Type B pancreatic cell (in vitro differentiated cells): ENCODE results near the gene USP19. TPM values are rescaled to one million over a fixed set of nuclear protein-coding genes. Genes with fewer than 3 reads are reported as not detected.

Experiments
- DNase-seq: peaks from one replicate; pipeline ENCODE4 v3.0.0; 2021; ENCODE audit warnings: mixed read lengths; ENCODE audit not compliant: unreplicated experiment; ENCODE audit errors: extremely low spot score
- H3K27ac Mint-ChIP-seq: 2 replicates; pipeline ENCODE4 v1.8.0; 2021; ENCODE audit warnings: mild to moderate bottlenecking, mixed read lengths
- H3K27me3 Mint-ChIP-seq: 2 replicates; pipeline ENCODE4 v1.8.0; 2021; ENCODE audit warnings: mixed read lengths
- H3K36me3 Mint-ChIP-seq: 2 replicates; pipeline ENCODE4 v1.8.0; 2021; ENCODE audit warnings: mixed read lengths
- H3K4me1 Mint-ChIP-seq: one replicate; pipeline ENCODE4 v1.8.0; 2021; ENCODE audit warnings: mixed read lengths; ENCODE audit not compliant: unreplicated experiment
- H3K4me3 Mint-ChIP-seq: 2 replicates; pipeline ENCODE4 v1.8.0; 2021; ENCODE audit warnings: mild to moderate bottlenecking, mixed read lengths
- H3K9me3 Mint-ChIP-seq: 2 replicates; pipeline ENCODE4 v1.8.0; 2021; ENCODE audit warnings: mixed read lengths
- CTCF ChIP-seq: fragments of 200-600 bp; sonication (generic); conservative IDR thresholded peaks from 2 replicates; pipeline ENCODE4 v1.5.0; 2021; ENCODE audit warnings: antibody characterized with exemption, mild to moderate bottlenecking
- microRNA-seq: library from miRNA; unstranded; fragments of <30 nt; microRNA quantifications from one replicate; pipeline ENCODE4, GENCODE V29; 2020
- total RNA-seq: library from RNA; stranded (reverse); gene quantifications from 2 replicates; pipeline ENCODE4 v1.2.1, GENCODE V29; 2021; ENCODE audit warnings: low replicate concordance

Gene USP19
- total RNA-seq, 1 donor from 2014 or later: 86.4 TPM

GRCh38 chr3:49076116-49076515 lies 44.5 kb downstream of the USP19 start:
- no peak for DNase-seq
- Mint-ChIP-seq H3K4me1 (no peaks in the 10 kb centered on the region), H3K9me3 (no peaks in the 10 kb centered on the region), H3K4me3 (no peak overlapping the region), H3K36me3 (peaks cover 12% of the 10 kb centered on the region), H3K27me3 (no peaks in the 10 kb centered on the region), H3K27ac (no peak overlapping the region)
- TF ChIP-seq CTCF: no peak

Small RNA genes lying within 50 kb of the gene (microRNA-seq; reads per million reads assigned to microRNA genes)
- not detected for gene MIR6890

Other genes with a start within 250 kb of the USP19 start
- gene SLC25A20, start 221.9 kb downstream of the USP19 start, total RNA-seq: 15.2 and 15.3 TPM in 2 replicates
- gene ARIH2, start 202.0 kb downstream of the USP19 start, total RNA-seq: 82.3 and 84.4 TPM in 2 replicates
- gene P4HTM, start 130.6 kb downstream of the USP19 start, total RNA-seq: 47.4 and 54.8 TPM in 2 replicates
- 272 and 334 TPM in 2 replicates for gene WDR6, start 113.4 kb downstream of the USP19 start, total RNA-seq
- 31.2 and 36.0 TPM in 2 replicates for gene DALRD3, start 102.2 kb downstream of the USP19 start, total RNA-seq
- gene NDUFAF3, start 98.7 kb downstream of the USP19 start, total RNA-seq: 62.0 and 67.0 TPM in 2 replicates
- gene IMPDH2, start 91.4 kb downstream of the USP19 start, total RNA-seq: 221 and 256 TPM in 2 replicates
- 115 and 123 TPM in 2 replicates for gene QRICH1, start 26.8 kb downstream of the USP19 start, total RNA-seq
- 408 and 480 TPM in 2 replicates for gene QARS1, start 16.1 kb downstream of the USP19 start, total RNA-seq
- gene LAMB2, start 12.2 kb upstream of the USP19 start, total RNA-seq: 277 and 316 TPM in 2 replicates
- gene CCDC71, start 45.5 kb upstream of the USP19 start, total RNA-seq: 27.4 and 28.5 TPM in 2 replicates
- 42.1 and 57.6 TPM in 2 replicates for gene KLHDC8B, start 50.8 kb upstream of the USP19 start, total RNA-seq
- gene C3orf62, start 156.4 kb upstream of the USP19 start, total RNA-seq: 5.6 and 10.7 TPM in 2 replicates
- 48.1 and 48.8 TPM in 2 replicates for gene USP4, start 219.2 kb upstream of the USP19 start, total RNA-seq
- 114 and 132 TPM in 2 replicates for gene GPX1, start 237.5 kb upstream of the USP19 start, total RNA-seq